Parathyroid adenoma (tissue), 2 donors: ENCODE measurements around the gene ADIRF.

Experiments
- H2AFZ ChIP-seq: fragments of 300-600 bp; sonication (generic); one replicate; pipeline ENCODE4 v1.7.0; 2017; ENCODE audit warnings: antibody characterized with exemption, mild to moderate bottlenecking
- H3K27ac ChIP-seq: fragments of 300-600 bp; sonication (generic); one replicate; pipeline ENCODE4 v1.7.0; 2017
- H3K27me3 ChIP-seq: fragments of 300-600 bp; sonication (generic); one replicate; pipeline ENCODE4 v1.7.0; 2017; ENCODE audit warnings: low read length; ENCODE audit not compliant: control insufficient read depth, insufficient read depth
- H3K36me3 ChIP-seq: fragments of 300-600 bp; sonication (generic); one replicate; pipeline ENCODE4 v1.7.0; 2017; ENCODE audit warnings: low read length; ENCODE audit not compliant: control insufficient read depth, insufficient read depth
- H3K4me1 ChIP-seq: fragments of 300-600 bp; sonication (generic); one replicate; pipeline ENCODE4 v1.7.0; 2017; ENCODE audit warnings: control low read depth
- H3K4me2 ChIP-seq: fragments of 300-600 bp; sonication (generic); one replicate; pipeline ENCODE4 v1.7.0; 2017; ENCODE audit warnings: low read length
- H3K4me3 ChIP-seq: fragments of 300-600 bp; sonication (generic); one replicate; pipeline ENCODE4 v1.7.0; 2017; ENCODE audit warnings: low read depth, low read length
- H3K79me2 ChIP-seq: fragments of 300-600 bp; sonication (generic); one replicate; pipeline ENCODE4 v1.7.0; 2017; ENCODE audit warnings: control low read depth
- H3K9ac ChIP-seq: fragments of 300-600 bp; sonication (generic); one replicate; pipeline ENCODE4 v1.7.0; 2017; ENCODE audit warnings: mild to moderate bottlenecking
- H3K9me3 ChIP-seq: fragments of 300-600 bp; sonication (generic); one replicate; pipeline ENCODE4 v1.7.0; 2017; ENCODE audit warnings: low read length; ENCODE audit not compliant: control insufficient read depth
- CTCF ChIP-seq: fragments of 300-600 bp; sonication (generic); IDR thresholded peaks from one replicate; pipeline ENCODE4 v1.7.0; 2017; ENCODE audit warnings: antibody characterized with exemption, mild to moderate bottlenecking
- donor health status: primary hyperparathyroidism.

The ADIRF gene

GRCh38 chr10:86958901-86959736 lies 9.2 kb upstream of the ADIRF start:
- Histone ChIP-seq H3K79me2 (no peaks in the 10 kb centered on the region), H2AFZ (no peak overlapping the region), H3K9ac (no peak overlapping the region), H3K27ac (peak overlapping the region; percentile 47), H3K4me3 (no peak overlapping the region), H3K36me3 (no peaks in the 10 kb centered on the region), H3K4me1 (no peaks in the 10 kb centered on the region), H3K9me3 (no peaks in the 10 kb centered on the region), H3K27me3 (no peaks in the 10 kb centered on the region), H3K4me2 (peak overlapping the region; percentile 22)
- TF ChIP-seq CTCF = no peak

DNA sequence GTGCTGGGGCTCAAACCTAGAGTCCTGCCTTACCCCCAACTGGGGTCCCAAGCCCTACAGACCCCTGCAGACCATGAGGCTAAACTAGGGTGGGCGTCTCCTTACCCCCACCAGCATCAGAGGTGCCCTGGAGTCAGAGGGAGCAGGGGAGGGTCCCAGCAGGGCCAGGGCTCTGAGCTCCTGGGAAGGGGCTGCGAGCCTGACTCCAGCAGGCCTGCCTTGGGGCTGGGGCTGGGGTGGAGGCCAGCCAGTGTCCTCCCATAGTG lies 8.6 kb upstream of the ADIRF start:
- Histone ChIP-seq H3K4me2 (no peak overlapping the region), H3K36me3 (no peaks in the 10 kb centered on the region), H3K4me3 (no peak overlapping the region), H3K79me2 (no peaks in the 10 kb centered on the region), H3K4me1 (no peaks in the 10 kb centered on the region), H3K27ac (peak overlapping the region; percentile 47), H3K9ac (no peak overlapping the region), H2AFZ (no peak overlapping the region), H3K9me3 (no peaks in the 10 kb centered on the region), H3K27me3 (no peaks in the 10 kb centered on the region)
- no peak for TF ChIP-seq CTCF

- H3K27ac ChIP-seq = peak overlapping the region; percentile 47
- peak; percentile 58 for TF ChIP-seq CTCF
- no peaks in the 10 kb centered on the region for H3K27me3 ChIP-seq
- no peaks in the 10 kb centered on the region for H3K36me3 ChIP-seq
- H3K4me2 ChIP-seq = no peak overlapping the region
- no peak overlapping the region for H3K9ac ChIP-seq
- no peaks in the 10 kb centered on the region for H3K79me2 ChIP-seq
- no peak overlapping the region for H3K4me3 ChIP-seq
- H3K9me3 ChIP-seq = no peaks in the 10 kb centered on the region
- no peaks in the 10 kb centered on the region for H3K4me1 ChIP-seq
- H2AFZ ChIP-seq = no peak overlapping the region
These were observed 8.0 kb upstream of the ADIRF start for GRCh38 chr10:86960003-86960862.

- Histone ChIP-seq H3K9me3 (no peaks in the 10 kb centered on the region), H3K79me2 (no peaks in the 10 kb centered on the region), H3K4me2 (no peak overlapping the region), H3K4me1 (no peaks in the 10 kb centered on the region), H3K4me3 (no peak overlapping the region), H3K9ac (no peak overlapping the region), H2AFZ (no peak overlapping the region), H3K27me3 (no peaks in the 10 kb centered on the region), H3K36me3 (no peaks in the 10 kb centered on the region), H3K27ac (no peak overlapping the region)
- TF ChIP-seq CTCF = no peak
These were observed 7.3 kb upstream of the ADIRF start for GRCh38 chr10:86960863-86961434.
